H1 (cell line): Measurements from ENCODE around the gene C14orf119. TPM values are rescaled to one million over a fixed set of nuclear protein-coding genes. Genes with fewer than 3 reads are reported as not detected.

Experiments
- CTCF ChIA-PET: fragments of 300-600 bp; sonication (Branson Sonifier 250); formaldehyde crosslinking; loops from one replicate; lab custom pipeline; 2021; ENCODE audit not compliant: partially characterized antibody; lab: Charles Lee
- POLR2A ChIA-PET: fragments of 300-600 bp; sonication (Branson Sonifier 250); formaldehyde crosslinking; loops from one replicate; lab custom pipeline; 2021; ENCODE audit warnings: inconsistent platforms; ENCODE audit not compliant: partially characterized antibody; lab: Charles Lee
- DNase-seq, 2 experiments: peaks; one replicate each; pipeline versions ENCODE4 v3.0.0 to v3.0.0-alpha.2; 2010 to 2022; ENCODE audit warnings: low spot score in 2 of 2, low read depth in 1 of 2, mixed read lengths in 1 of 2
- FAIRE-seq: peaks from 2 replicates; lab custom pipeline; 2011; peaks lifted over from hg19 to GRCh38; lab: Jason Lieb, UNC
- H2AFZ ChIP-seq: 2 replicates; pipeline ENCODE4 v1.8.1; 2012; ENCODE audit warnings: low read length, inconsistent platforms
- H2AK5ac ChIP-seq: 2 replicates; pipeline ENCODE4 v1.6.1; 2013; ENCODE audit warnings: low read depth, low read length
- H2BK120ac ChIP-seq: replicated peaks from 2 replicates; pipeline ENCODE3; 2013; ENCODE audit warnings: low read depth, low read length, inconsistent platforms
- H2BK12ac ChIP-seq: 2 replicates; pipeline ENCODE4 v1.6.1; 2013; ENCODE audit warnings: low read depth, low read length
- H2BK15ac ChIP-seq: 2 replicates; pipeline ENCODE4 v1.6.1; 2013; ENCODE audit warnings: low read length
- H2BK20ac ChIP-seq: 2 replicates; pipeline ENCODE4 v1.6.1; 2013; ENCODE audit warnings: low read length
- H2BK5ac ChIP-seq: 2 replicates; pipeline ENCODE4 v1.6.1; 2013; ENCODE audit warnings: low read depth, low read length
- H3K14ac ChIP-seq: 2 replicates; pipeline ENCODE4 v1.6.1; 2013; ENCODE audit warnings: inconsistent platforms; ENCODE audit not compliant: insufficient read length
- H3K18ac ChIP-seq: 2 replicates; pipeline ENCODE4 v1.6.1; 2013; ENCODE audit warnings: low read length; ENCODE audit errors: extremely low read depth
- H3K23ac ChIP-seq: 2 replicates; pipeline ENCODE4 v1.6.1; 2013; ENCODE audit warnings: inconsistent platforms; ENCODE audit not compliant: insufficient read length
- H3K23me2 ChIP-seq: 2 replicates; pipeline ENCODE4 v1.6.1; 2013; ENCODE audit warnings: low read depth, low read length
- H3K27ac ChIP-seq: 2 replicates; pipeline ENCODE4 v1.6.1; 2011; ENCODE audit warnings: low read depth, low read length, inconsistent platforms
- H3K27me3 ChIP-seq, 4 experiments: replicated peaks in 1 of 4; 1 replicate in 1 of 4; 2 replicates in 3 of 4; pipeline versions ENCODE4 v1.6.1 to v1.8.1; 2011 to 2013; ENCODE audit warnings: low read length in 3 of 4, mild to moderate bottlenecking in 3 of 4, inconsistent platforms in 2 of 4, mixed read lengths in 2 of 4, moderate library complexity in 1 of 4; ENCODE audit not compliant: control insufficient read depth in 3 of 4, insufficient read depth in 3 of 4; ENCODE audit errors: extremely low read depth in 1 of 4
- H3K36me3 ChIP-seq, 4 experiments: 2 replicates each; pipeline versions ENCODE4 v1.6.1 to v1.8.1; 2011 to 2013; ENCODE audit warnings: mild to moderate bottlenecking in 4 of 4, low read length in 3 of 4, moderate library complexity in 2 of 4, control low read depth in 1 of 4, inconsistent platforms in 1 of 4; ENCODE audit not compliant: insufficient read depth in 4 of 4, control insufficient read depth in 2 of 4
- H3K4ac ChIP-seq: replicated peaks from 2 replicates; pipeline ENCODE3; 2013; ENCODE audit warnings: low read length, low read depth, mixed read lengths, inconsistent platforms; ENCODE audit not compliant: insufficient read length
- H3K4me1 ChIP-seq, 4 experiments: replicated peaks in 1 of 4; 1 replicate in 1 of 4; 2 replicates in 3 of 4; pipeline versions ENCODE4 v1.6.1 to v1.8.1; 2011 to 2013; ENCODE audit warnings: low read length in 3 of 4, inconsistent platforms in 2 of 4, mixed read lengths in 1 of 4; ENCODE audit not compliant: insufficient read depth in 4 of 4, control insufficient read depth in 3 of 4
- H3K4me2 ChIP-seq, 2 experiments: 2 replicates each; pipeline versions ENCODE4 v1.6.1 to v1.8.1; 2011 to 2013; ENCODE audit warnings: low read depth in 2 of 2, low read length in 2 of 2, control low read depth in 1 of 2, inconsistent platforms in 1 of 2, mild to moderate bottlenecking in 1 of 2; ENCODE audit not compliant: insufficient read depth in 1 of 2
- H3K4me3 ChIP-seq, 4 experiments: fragments of 200-600, 300-600 bp in 1 of 4; sonication (generic), shearing (Covaris generic), sonication (Bioruptor Twin) in 1 of 4; 2 replicates each; pipeline versions ENCODE4 v1.5.1 to v1.8.1; 2011 to 2016; ENCODE audit warnings: low read length in 4 of 4, low read depth in 3 of 4, control low read depth in 2 of 4, inconsistent platforms in 2 of 4, mild to moderate bottlenecking in 2 of 4, mixed read lengths in 1 of 4, moderate library complexity in 1 of 4; ENCODE audit not compliant: insufficient read depth in 2 of 4; ENCODE audit errors: extremely low read depth in 1 of 4
- H3K56ac ChIP-seq: replicated peaks from 2 replicates; pipeline ENCODE3; 2013; ENCODE audit warnings: low read depth, mild to moderate bottlenecking, mixed read lengths, low read length, inconsistent platforms; ENCODE audit not compliant: insufficient read length
- H3K79me1 ChIP-seq: 2 replicates; pipeline ENCODE4 v1.6.1; 2013; ENCODE audit warnings: low read depth, low read length, control low read depth
- H3K79me2 ChIP-seq, 2 experiments: 2 replicates each; pipeline versions ENCODE4 v1.6.1 to v1.8.1; 2012 to 2013; ENCODE audit warnings: low read length in 2 of 2, mild to moderate bottlenecking in 2 of 2, inconsistent platforms in 1 of 2; ENCODE audit not compliant: insufficient read depth in 2 of 2, control insufficient read depth in 1 of 2
- H3K9ac ChIP-seq, 4 experiments: replicated peaks in 1 of 4; 1 replicate in 1 of 4; 2 replicates in 3 of 4; pipeline versions ENCODE4 v1.6.1 to v1.8.1; 2011 to 2013; ENCODE audit warnings: low read depth in 3 of 4, low read length in 3 of 4, control low read depth in 2 of 4, mild to moderate bottlenecking in 2 of 4, moderate library complexity in 2 of 4, inconsistent platforms in 1 of 4; ENCODE audit errors: extremely low read depth in 1 of 4
- H3K9me3 ChIP-seq, 2 experiments: 2 replicates each; pipeline versions ENCODE4 v1.6.1 to v1.8.1; 2012 to 2013; ENCODE audit warnings: mild to moderate bottlenecking in 2 of 2, moderate library complexity in 2 of 2, control low read depth in 1 of 2, inconsistent platforms in 1 of 2, low read depth in 1 of 2, low read length in 1 of 2, mixed read lengths in 1 of 2; ENCODE audit not compliant: insufficient read depth in 2 of 2
- H4K20me1 ChIP-seq, 2 experiments: replicated peaks in 1 of 2; 2 replicates each; pipeline versions ENCODE3 to v1.8.1; 2011 to 2013; ENCODE audit warnings: inconsistent platforms in 2 of 2, low read length in 2 of 2, mild to moderate bottlenecking in 1 of 2; ENCODE audit not compliant: insufficient read depth in 2 of 2, control insufficient read depth in 1 of 2
- H4K5ac ChIP-seq: 2 replicates; pipeline ENCODE4 v1.6.1; 2013; ENCODE audit warnings: low read length, low read depth, mixed read lengths, inconsistent platforms; ENCODE audit not compliant: insufficient read length
- H4K8ac ChIP-seq: 2 replicates; pipeline ENCODE4 v1.8.0; 2013; ENCODE audit warnings: mild to moderate bottlenecking, moderate library complexity, low read length, inconsistent platforms; ENCODE audit not compliant: insufficient read depth; ENCODE audit errors: extremely low read depth
- H4K91ac ChIP-seq: replicated peaks from 2 replicates; pipeline ENCODE3; 2013; ENCODE audit warnings: low read length, mixed read lengths, inconsistent platforms; ENCODE audit not compliant: insufficient read length
- CBX8 ChIP-seq: fragments of 300-800, 300-1000 bp; sonication (generic); IDR thresholded peaks from 2 replicates; pipeline ENCODE4 v1.7.1; 2016; ENCODE audit warnings: low read depth, low read length, borderline replicate concordance
- CTCF ChIP-seq, 3 experiments: IDR thresholded peaks; 1 replicate in 2 of 3; 2 replicates in 1 of 3; pipeline versions ENCODE4 v1.5.1 to v1.6.1; 2011; ENCODE audit warnings: low read length in 3 of 3, mild to moderate bottlenecking in 3 of 3, inconsistent platforms in 2 of 3, low read depth in 1 of 3, moderate library complexity in 1 of 3; ENCODE audit not compliant: insufficient read depth in 1 of 3; ENCODE audit errors: control extremely low read depth in 1 of 3
- GTF2F1 ChIP-seq: IDR thresholded peaks from 2 replicates; pipeline ENCODE4 v1.6.1; 2012; ENCODE audit warnings: low read depth, low read length, improper control_type of control experiment, borderline replicate concordance
- HDAC6 ChIP-seq: IDR thresholded peaks from one replicate; pipeline ENCODE4 v1.7.1; 2012; ENCODE audit warnings: low read depth, mild to moderate bottlenecking, inconsistent platforms, low read length, moderate library complexity
- MAX ChIP-seq: IDR thresholded peaks from 2 replicates; pipeline ENCODE4 v1.6.1; 2012; ENCODE audit warnings: inconsistent platforms
- NANOG ChIP-seq: IDR thresholded peaks from 2 replicates; pipeline ENCODE4 v1.6.1; 2011; ENCODE audit warnings: low read length, low read depth, mild to moderate bottlenecking, inconsistent platforms; ENCODE audit not compliant: insufficient read depth, poor library complexity, severe bottlenecking
- SRF ChIP-seq: IDR thresholded peaks from 2 replicates; pipeline ENCODE4 v1.6.1; 2011; ENCODE audit warnings: mild to moderate bottlenecking, low read depth, low read length, moderate library complexity
- TAF7 ChIP-seq: optimal IDR thresholded peaks from 2 replicates; pipeline ENCODE3; 2011; ENCODE audit warnings: low read depth, mild to moderate bottlenecking, inconsistent platforms, low read length, moderate library complexity, borderline replicate concordance
- WGBS, 2 experiments: shearing (Covaris generic) in 1 of 2; methylation state at CpG; one replicate each; pipeline versions ENCODE4 v1.1.6 to v1.1.7; 2013 to 2015; ENCODE audit warnings: low lambda C conversion rate in 2 of 2, mixed read lengths in 2 of 2, inconsistent platforms in 1 of 2, low coverage in 1 of 2, missing lambda C conversion rate in 1 of 2; ENCODE audit not compliant: insufficient replicate concordance in 2 of 2, insufficient coverage in 1 of 2, insufficient read length in 1 of 2; ENCODE audit errors: extremely low coverage in 1 of 2, missing lambda C conversion rate in 1 of 2; 5-methylcytosine and 5-hydroxymethylcytosine counted together
- polyA plus RNA-seq, 7 experiments: library from polyadenylated mRNA; depleted of rRNA in 3 of 7; stranded (reverse) in 5 of 7; unstranded in 2 of 7; fragments of >200 nt in 5 of 7; fragments of 200-250 nt in 2 of 7; gene quantifications; 1 replicate in 5 of 7; 2 replicates in 1 of 7; 4 replicates in 1 of 7; pipeline versions ENCODE4 v1.2.1 to v1.2.3, GENCODE V29; 2011 to 2013; ENCODE audit warnings: missing spikeins in 2 of 7, mixed read lengths in 2 of 7
- total RNA-seq: library from RNA; stranded (reverse); fragmentation: NEBNext Ultra II Directional; extraction: Animal tissue kit (Norgen Biotek cat#: 25700); gene quantifications from 2 replicates; pipeline ENCODE4 v1.2.1, GENCODE V29; 2021

C14orf119 gene
- total and polyA plus RNA-seq, 2 of the 8 experiments (the other 6 are each of a cell fraction or from before 2014, with no cell fraction given) = 78.1 to 94.0 TPM

GRCh38 chr14:23120541-23121251 lies 25.4 kb downstream of the C14orf119 start:
- no peak overlapping the region for H3K56ac ChIP-seq
- H2BK120ac ChIP-seq = no peak overlapping the region
- no peaks in the 10 kb centered on the region for H3K27me3 ChIP-seq
- no peaks in the 10 kb centered on the region for H3K79me1 ChIP-seq
- H3K9ac ChIP-seq = no peak overlapping the region
- ChIA-PET POLR2A (interaction anchor here (0.6 to 2.1 kb wide), 11 partner anchors 8 to 1467 kb away, joined by 3 to 13 read pairs (median 4); partner anchors contain the start of genes ACIN1, C14orf119, OR4E2 and SLC7A8), CTCF (interaction anchor here (0.6 to 11.8 kb wide), 64 partner anchors 8 to 316 kb away, joined by 3 to 290 read pairs (median 6); partner anchors contain the start of genes ACIN1, BCL2L2, C14orf119 and HOMEZ)
- H3K23me2 ChIP-seq = no peaks in the 10 kb centered on the region
- no peak overlapping the region for H2AK5ac ChIP-seq
- peaks cover 0 to 11% (median 3%) of the 10 kb centered on the region in 4 experiments; a peak in 5 of 7 replicates for H3K4me1 ChIP-seq
- H3K9me3 ChIP-seq = no peaks in the 10 kb centered on the region; a peak in 1 of 4 replicates
- FAIRE-seq (no peak), DNase-seq (peak; percentile 70 to 89)
- H3K27ac ChIP-seq = no peak overlapping the region
- H4K20me1 ChIP-seq = no peaks in the 10 kb centered on the region
- no peak overlapping the region for H3K4me3 ChIP-seq
- no peaks in the 10 kb centered on the region for H3K79me2 ChIP-seq
- no peak overlapping the region for H3K23ac ChIP-seq
- H3K4ac ChIP-seq = no peak overlapping the region
- H3K14ac ChIP-seq = no peak overlapping the region
- H2BK12ac ChIP-seq = no peak overlapping the region
- 0 out of 2 replicates have a peak overlapping the region, but pooled peaks have one; percentile 23 for H2BK15ac ChIP-seq
- H3K18ac ChIP-seq = no peak overlapping the region
- H2AFZ ChIP-seq = no peak overlapping the region
- H4K91ac ChIP-seq = peak overlapping the region; percentile 26
- H2BK20ac ChIP-seq = no peak overlapping the region
- H3K36me3 ChIP-seq = no peaks in the 10 kb centered on the region
- 21% methylated on average over 9 of the region's 9 CpGs; no CpG with 5 or more reads in 1 of the 2 experiments for WGBS, 2 experiments
- H2BK5ac ChIP-seq = no peak overlapping the region
- no peak overlapping the region for H3K4me2 ChIP-seq
- no peak overlapping the region for H4K5ac ChIP-seq
- H4K8ac ChIP-seq = no peak overlapping the region
- TF ChIP-seq NANOG (no peak), CTCF (IDR thresholded peaks at IDR 0.05; ENCODE audit: control extremely low read depth in 1 of 3, insufficient read depth in 1 of 3, low read depth in 1 of 3, low read length in 3 of 3) (peak; percentile 99 to 100 (median 100)), GTF2F1 (0 out of 2 replicates have a peak, but pooled peaks have one; percentile 68), SRF (no peak), CBX8 (no peak), TAF7 (peak; percentile 68), MAX (0 out of 2 replicates have a peak, but pooled peaks have one; percentile 13), HDAC6 (no peak)
